C4-2B (cell line): ENCODE data around the gene JMJD8.
A peak's percentile ranks its signal among the peaks of the same experiment; 100 is the strongest.

ENCODE experiments used
- H3K27ac ChIP-seq: fragments of 450-650 bp; 2 replicates; pipeline ENCODE4 v1.5.1; 2017
- CTCF ChIP-seq: fragments of 450-650 bp; conservative IDR thresholded peaks from 2 replicates; pipeline ENCODE4 v1.5.1; 2017; ENCODE audit warnings: mild to moderate bottlenecking
- ZFX ChIP-seq: fragments of 450-650 bp; IDR thresholded peaks from 2 replicates; pipeline ENCODE4 v1.6.1; 2017

JMJD8 gene

GRCh38 chr16:670485-671352, 13.4 kb downstream of the JMJD8 start:
- no peak overlapping the region for H3K27ac ChIP-seq
- no peak for TF ChIP-seq ZFX
- TF ChIP-seq CTCF, result no peak

GRCh38 chr16:669666-670065, 14.5 kb downstream of the JMJD8 start:
- no peak overlapping the region; the same call in 1 of the 2 replicates for H3K27ac ChIP-seq

GRCh38 chr16:668519-669171, 15.5 kb downstream of the JMJD8 start:
- peak overlapping the region; percentile 100 for H3K27ac ChIP-seq
- TF ChIP-seq ZFX (no peak), CTCF (no peak)

More at GRCh38 chr16:669666-670065, 14.5 kb downstream of the JMJD8 start:
- TF ChIP-seq CTCF (no peak), ZFX (no peak)

- TF ChIP-seq CTCF (peak; percentile 99), ZFX (no peak)
- H3K27ac ChIP-seq, result peak within 1 kb of the TSS; percentile 100
Observed at GRCh38 chr16:667780-668518, 16.2 kb downstream of the JMJD8 start, which contains the start of gene RHOT2. Gene RHOT2 (plus strand): TSS chr16:668132. CDS start chr16:668200, 68 bp downstream.

GRCh38 chr16:667113-667779, 16.9 kb downstream of the JMJD8 start:
- TF ChIP-seq CTCF (0 out of 2 replicates have a peak, but pooled peaks have one; percentile 64), ZFX (no peak)
- peak overlapping the region; percentile 100 for H3K27ac ChIP-seq

GRCh38 chr16:666572-666971, 17.6 kb downstream of the JMJD8 start:
- TF ChIP-seq CTCF, result no peak
- no peak for TF ChIP-seq ZFX
- no peak overlapping the region; the same call in 1 of the 2 replicates for H3K27ac ChIP-seq
